IMR-90 (cell line): ENCODE results near the gene ZDHHC8. TPM values are rescaled to one million over a fixed set of nuclear protein-coding genes. Genes with fewer than 3 reads are reported as not detected.

ENCODE experiments used
- ATAC-seq: fragments of 200-7000 bp; cut with Tn5 transposase; 2 replicates; pipeline ENCODE4 v1.9.1; 2020; ENCODE audit warnings: low read depth, mild to moderate bottlenecking, moderate library complexity
- BruUV-seq: library from RNA; stranded (reverse); fragments of 400-500 nt; replicated peaks from 2 replicates; lab custom pipeline; 2021; lab: Mats Ljungman, UMichigan
- CTCF ChIA-PET: fragments of 300-600 bp; formaldehyde crosslinking; extraction: SDS; loops from one replicate; lab custom pipeline; 2021; ENCODE audit warnings: antibody characterized with exemption; lab: Yijun Ruan, JAX
- POLR2A ChIA-PET: fragments of 300-600 bp; sonication (Branson Sonifier 250); formaldehyde crosslinking; loops from one replicate; lab custom pipeline; 2022; ENCODE audit warnings: antibody characterized with exemption; ENCODE audit not compliant: unreplicated experiment; lab: Charles Lee
- DNase-seq: peaks from one replicate; pipeline ENCODE4 v3.0.0; 2013
- H2AFZ ChIP-seq: replicated peaks from 2 replicates; pipeline ENCODE3; 2013; ENCODE audit warnings: low read length, mild to moderate bottlenecking; ENCODE audit not compliant: poor library complexity
- H2AK5ac ChIP-seq: 2 replicates; pipeline ENCODE4 v1.6.1; 2013; ENCODE audit warnings: low read depth, low read length, inconsistent platforms
- H2AK9ac ChIP-seq: replicated peaks from 2 replicates; pipeline ENCODE3; 2013; ENCODE audit warnings: mild to moderate bottlenecking, low read depth, low read length, moderate library complexity; ENCODE audit not compliant: poor library complexity
- H2BK120ac ChIP-seq: 2 replicates; pipeline ENCODE4 v1.6.1; 2013; ENCODE audit warnings: low read depth, low read length, inconsistent platforms
- H2BK15ac ChIP-seq: 3 replicates; pipeline ENCODE4 v1.6.1; 2013; ENCODE audit warnings: low read depth, low read length, inconsistent platforms
- H2BK20ac ChIP-seq: 2 replicates; pipeline ENCODE4 v1.6.1; 2013; ENCODE audit warnings: low read depth, mild to moderate bottlenecking, inconsistent platforms, low read length, moderate library complexity
- H2BK5ac ChIP-seq: 2 replicates; pipeline ENCODE4 v1.6.1; 2013; ENCODE audit warnings: mild to moderate bottlenecking, low read depth, low read length, inconsistent platforms; ENCODE audit not compliant: poor library complexity, severe bottlenecking
- H3K14ac ChIP-seq: replicated peaks from 2 replicates; pipeline ENCODE4 v1.6.1; 2013; ENCODE audit warnings: low read depth, low read length, inconsistent platforms
- H3K18ac ChIP-seq: 2 replicates; pipeline ENCODE4 v1.6.1; 2013; ENCODE audit warnings: low read depth, low read length, control low read depth
- H3K23ac ChIP-seq: 2 replicates; pipeline ENCODE4 v1.6.1; 2013; ENCODE audit warnings: low read depth, low read length, inconsistent platforms
- H3K27ac ChIP-seq: 2 replicates; pipeline ENCODE4 v1.5.1; 2013; ENCODE audit warnings: mild to moderate bottlenecking, control low read depth, low read length; ENCODE audit not compliant: insufficient read depth
- H3K27me3 ChIP-seq: 2 replicates; pipeline ENCODE4 v1.6.1; 2013; ENCODE audit warnings: low read length; ENCODE audit not compliant: control insufficient read depth, insufficient read depth
- H3K36me3 ChIP-seq: 2 replicates; pipeline ENCODE4 v1.6.1; 2013; ENCODE audit warnings: low read length, mixed read lengths; ENCODE audit not compliant: control insufficient read depth, insufficient read depth
- H3K4ac ChIP-seq: 2 replicates; pipeline ENCODE4 v1.6.1; 2013; ENCODE audit warnings: low read depth, low read length, inconsistent platforms
- H3K4me1 ChIP-seq: 2 replicates; pipeline ENCODE4 v1.6.1; 2013; ENCODE audit warnings: low read length, mixed read lengths; ENCODE audit not compliant: control insufficient read depth, insufficient read depth
- H3K4me2 ChIP-seq: 2 replicates; pipeline ENCODE4 v1.6.1; 2013; ENCODE audit warnings: low read depth, mild to moderate bottlenecking, control low read depth, low read length, moderate library complexity
- H3K4me3 ChIP-seq: 2 replicates; pipeline ENCODE4 v1.5.1; 2013; ENCODE audit warnings: low read depth, mild to moderate bottlenecking, control low read depth, low read length, moderate library complexity; ENCODE audit not compliant: insufficient read depth
- H3K56ac ChIP-seq: 2 replicates; pipeline ENCODE4 v1.6.1; 2013; ENCODE audit warnings: low read length, inconsistent platforms; ENCODE audit not compliant: insufficient read depth; ENCODE audit errors: extremely low read depth
- H3K79me1 ChIP-seq, 2 experiments: 2 replicates each; pipeline ENCODE4 v1.6.1; 2013; ENCODE audit warnings: low read length in 2 of 2, inconsistent platforms in 1 of 2, low read depth in 1 of 2
- H3K9ac ChIP-seq: 2 replicates; pipeline ENCODE4 v1.6.1; 2013; ENCODE audit warnings: low read depth, low read length, control low read depth
- H3K9me1 ChIP-seq: 2 replicates; pipeline ENCODE4 v1.6.1; 2013; ENCODE audit warnings: low read length, inconsistent platforms; ENCODE audit not compliant: insufficient read depth
- H3K9me3 ChIP-seq: 2 replicates; pipeline ENCODE4 v1.6.1; 2013; ENCODE audit warnings: low read length; ENCODE audit not compliant: control insufficient read depth, insufficient read depth
- H4K20me1 ChIP-seq: 2 replicates; pipeline ENCODE4 v1.6.1; 2013; ENCODE audit warnings: low read length, inconsistent platforms; ENCODE audit not compliant: insufficient read depth
- H4K5ac ChIP-seq: 2 replicates; pipeline ENCODE4 v1.6.1; 2013; ENCODE audit warnings: mild to moderate bottlenecking, low read depth, low read length, control low read depth
- H4K8ac ChIP-seq, 2 experiments: 2 replicates each; pipeline ENCODE4 v1.6.1; 2013; ENCODE audit warnings: low read depth in 2 of 2, low read length in 2 of 2, control low read depth in 1 of 2, inconsistent platforms in 1 of 2
- H4K91ac ChIP-seq: 2 replicates; pipeline ENCODE4 v1.6.1; 2013; ENCODE audit warnings: low read depth, low read length, inconsistent platforms; ENCODE audit not compliant: insufficient read depth
- CEBPB ChIP-seq: IDR thresholded peaks from 2 replicates; pipeline ENCODE4 v1.6.1; 2012; ENCODE audit warnings: low read depth, low read length, improper control_type of control experiment
- FOS ChIP-seq: fragments of 150-350 bp; IDR thresholded peaks from 2 replicates; pipeline ENCODE4 v1.6.1; 2016; ENCODE audit warnings: low read depth, low read length
- MAFK ChIP-seq: IDR thresholded peaks from 2 replicates; pipeline ENCODE4 v1.6.1; 2012; ENCODE audit warnings: low read depth, low read length, improper control_type of control experiment
- NFE2L2 ChIP-seq: fragments of 150-350 bp; IDR thresholded peaks from 2 replicates; pipeline ENCODE4 v1.6.1; 2016; ENCODE audit warnings: low read depth, mild to moderate bottlenecking, low read length
- POLR2A ChIP-seq: IDR thresholded peaks from 2 replicates; pipeline ENCODE4 v1.6.1; 2012; ENCODE audit warnings: mild to moderate bottlenecking, low read depth, low read length
- RCOR1 ChIP-seq: IDR thresholded peaks from 2 replicates; pipeline ENCODE4 v1.6.1; 2012; ENCODE audit warnings: mild to moderate bottlenecking, low read length, improper control_type of control experiment; ENCODE audit not compliant: insufficient replicate concordance
- RFX5 ChIP-seq: IDR thresholded peaks from 2 replicates; pipeline ENCODE4 v1.8.0; 2012; ENCODE audit warnings: low read depth, mild to moderate bottlenecking, low read length, moderate library complexity
- SMC3 ChIP-seq: fragments of 150-350 bp; IDR thresholded peaks from 2 replicates; pipeline ENCODE4 v1.6.1; 2016; ENCODE audit warnings: low read depth, mild to moderate bottlenecking, antibody characterized with exemption, low read length, moderate library complexity
- WGBS, 2 experiments: methylation state at CpG; one replicate each; pipeline versions ENCODE4 v1.1.5 to v1.1.7; 2013; ENCODE audit warnings: missing lambda C conversion rate in 2 of 2; ENCODE audit not compliant: insufficient read length in 1 of 2; ENCODE audit errors: extremely low coverage in 2 of 2; 5-methylcytosine and 5-hydroxymethylcytosine counted together
- dilution Hi-C: fragments of 300-500 bp; cut with HindIII; formaldehyde crosslinking; loops from one replicate; pipeline ENCODE4 v1.14.3; 2018; ENCODE audit warnings: low sequenced_read_pairs; ENCODE audit not compliant: unreplicated experiment
- in situ Hi-C: fragments of 300-500 bp; cut with MboI; formaldehyde crosslinking; loops from 3 replicates; pipeline ENCODE4 v1.14.3; 2019; ENCODE audit warnings: low sequenced_read_pairs, inconsistent platforms, mixed read lengths
- intact Hi-C: fragments of 100-400 bp; cut with micrococcal nuclease; formaldehyde crosslinking; loops from 2 replicates; pipeline ENCODE4 v1.10.0; 2022
- polyA plus RNA-seq, 3 experiments: library from polyadenylated mRNA; depleted of rRNA; stranded (reverse); fragments of >200 nt; gene quantifications; 2 replicates each; pipeline ENCODE4 v1.2.3, GENCODE V29; 2012; ENCODE audit warnings: low replicate concordance in 1 of 3
- total RNA-seq: library from RNA; depleted of rRNA; stranded (reverse); fragments of >200 nt; gene quantifications from 2 replicates; pipeline ENCODE4 v1.2.3, GENCODE V29; 2012
- TF ChIP-seq, protein P1 (sequence below): conservative IDR thresholded peaks from 2 replicates; pipeline ENCODE4 v1.5.1; 2012; ENCODE audit warnings: mild to moderate bottlenecking, low read depth, low read length, improper control_type of control experiment

The ZDHHC8 gene
- total and polyA plus RNA-seq, 2 of the 4 experiments (the other 2 are of a cell fraction): 2.5 to 72.6 TPM

DNA sequence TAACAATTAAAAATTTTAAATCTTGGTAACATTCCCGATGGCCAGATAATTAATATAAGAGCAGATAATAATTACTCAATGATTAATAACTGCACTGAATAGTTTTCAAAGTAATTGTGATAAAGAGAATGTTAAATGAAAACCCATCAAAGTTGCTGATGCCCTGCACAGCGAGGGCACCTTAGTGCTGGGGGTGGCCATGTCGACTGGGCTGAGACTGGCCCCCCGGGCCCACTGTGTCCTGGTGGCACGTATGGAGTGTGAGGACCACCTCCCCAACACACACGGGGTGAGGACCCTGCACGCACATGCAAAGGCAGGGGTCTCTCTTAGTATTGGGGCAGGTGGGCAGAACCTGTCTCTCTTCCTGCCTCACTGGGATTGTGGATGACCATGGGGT is 34.3 kb downstream of the ZDHHC8 start:
- Histone ChIP-seq H3K23ac (no peak overlapping the region), H4K20me1 (no peaks in the 10 kb centered on the region), H2AFZ (no peak overlapping the region), H3K79me1 (no peaks in the 10 kb centered on the region), H2BK20ac (no peak overlapping the region), H3K56ac (no peak overlapping the region), H3K14ac (no peak overlapping the region), H4K91ac (no peak overlapping the region), H2AK9ac (no peak overlapping the region), H3K27ac (no peak overlapping the region), H3K18ac (no peak overlapping the region), H3K27me3 (peaks cover 24% of the 10 kb centered on the region), H3K4me3 (no peak overlapping the region), H3K4me1 (no peaks in the 10 kb centered on the region), H4K5ac (no peak overlapping the region), H4K8ac (no peak overlapping the region), H3K36me3 (no peaks in the 10 kb centered on the region), H3K4ac (no peak overlapping the region), H3K9ac (no peak overlapping the region), H3K4me2 (no peak overlapping the region), H2BK120ac (no peak overlapping the region), H3K9me1 (no peaks in the 10 kb centered on the region), H2BK15ac (no peak overlapping the region), H2AK5ac (no peak overlapping the region), H2BK5ac (no peak overlapping the region), H3K9me3 (no peaks in the 10 kb centered on the region)
- dilution Hi-C loops: no loop called here
- no peak for DNase-seq
- CTCF ChIA-PET: no interaction called here
- TF ChIP-seq RFX5: no peak
- TF ChIP-seq, protein P1, sequence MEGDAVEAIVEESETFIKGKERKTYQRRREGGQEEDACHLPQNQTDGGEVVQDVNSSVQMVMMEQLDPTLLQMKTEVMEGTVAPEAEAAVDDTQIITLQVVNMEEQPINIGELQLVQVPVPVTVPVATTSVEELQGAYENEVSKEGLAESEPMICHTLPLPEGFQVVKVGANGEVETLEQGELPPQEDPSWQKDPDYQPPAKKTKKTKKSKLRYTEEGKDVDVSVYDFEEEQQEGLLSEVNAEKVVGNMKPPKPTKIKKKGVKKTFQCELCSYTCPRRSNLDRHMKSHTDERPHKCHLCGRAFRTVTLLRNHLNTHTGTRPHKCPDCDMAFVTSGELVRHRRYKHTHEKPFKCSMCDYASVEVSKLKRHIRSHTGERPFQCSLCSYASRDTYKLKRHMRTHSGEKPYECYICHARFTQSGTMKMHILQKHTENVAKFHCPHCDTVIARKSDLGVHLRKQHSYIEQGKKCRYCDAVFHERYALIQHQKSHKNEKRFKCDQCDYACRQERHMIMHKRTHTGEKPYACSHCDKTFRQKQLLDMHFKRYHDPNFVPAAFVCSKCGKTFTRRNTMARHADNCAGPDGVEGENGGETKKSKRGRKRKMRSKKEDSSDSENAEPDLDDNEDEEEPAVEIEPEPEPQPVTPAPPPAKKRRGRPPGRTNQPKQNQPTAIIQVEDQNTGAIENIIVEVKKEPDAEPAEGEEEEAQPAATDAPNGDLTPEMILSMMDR: no peak
- no peak for TF ChIP-seq RCOR1
- no peak for TF ChIP-seq SMC3
- TF ChIP-seq NFE2L2: no peak
- no peak for TF ChIP-seq POLR2A
- TF ChIP-seq CEBPB: no peak
- no peak for TF ChIP-seq FOS
- no peak for TF ChIP-seq MAFK
- POLR2A ChIA-PET: no interaction called here
- in situ Hi-C loops: no loop called here
- no TSS peak for BruUV-seq
- ATAC-seq: no peak
- WGBS, 2 experiments: no CpG with 5 or more reads among the region's 7 CpGs
- intact Hi-C loops: no loop called here
